GM21723 (cell line): Measurements from ENCODE around the gene AP1G2.

Experiments used
- ATAC-seq: cut with Tn5 transposase; IDR thresholded peaks from one replicate; pipeline ENCODE4 v1.9.1; 2021; ENCODE audit warnings: mild to moderate bottlenecking, moderate library complexity; ENCODE audit not compliant: unreplicated experiment

Gene AP1G2

GRCh38 chr14:23558346-23559009, 9.1 kb downstream of the AP1G2 start:
- no peak for ATAC-seq

GRCh38 chr14:23557946-23558345, 9.6 kb downstream of the AP1G2 start:
- ATAC-seq, result no peak

GRCh38 chr14:23557521-23557920, 10.1 kb downstream of the AP1G2 start:
- ATAC-seq, result no peak

GRCh38 chr14:23556700-23557440, 10.7 kb downstream of the AP1G2 start:
- no peak for ATAC-seq

GRCh38 chr14:23555882-23556699, 11.5 kb downstream of the AP1G2 start, which contains the start of gene THTPA:
THTPA (plus strand) TSS chr14:23556271; CDS start chr14:23556758, 487 bp downstream.
- ATAC-seq, result peak; percentile 91

- no peak for ATAC-seq
These were observed 12.1 kb downstream of the AP1G2 start for GRCh38 chr14:23555533-23555881.

GRCh38 chr14:23551266-23552028, 16.1 kb downstream of the AP1G2 start, which contains the start of gene ZFHX2:
ZFHX2 (minus strand) TSS chr14:23551765; CDS start chr14:23535325, 16,440 bp downstream.
- peak; percentile 53 for ATAC-seq

- no peak for ATAC-seq
These were observed 16.8 kb downstream of the AP1G2 start for GRCh38 chr14:23550812-23551265.

GRCh38 chr14:23550131-23550811, 17.3 kb downstream of the AP1G2 start:
- ATAC-seq, result no peak

- no peak for ATAC-seq
These were observed 19.0 kb downstream of the AP1G2 start for GRCh38 chr14:23548351-23549318.

- no peak for ATAC-seq
These were observed 19.7 kb downstream of the AP1G2 start for GRCh38 chr14:23547924-23548323.

- no peak for ATAC-seq
These were observed 21.0 kb downstream of the AP1G2 start for GRCh38 chr14:23546450-23547035.

- no peak for ATAC-seq
These were observed 21.7 kb downstream of the AP1G2 start for GRCh38 chr14:23545740-23546365.

- ATAC-seq, result no peak
These were observed 22.8 kb downstream of the AP1G2 start for GRCh38 chr14:23544511-23545447.

- no peak for ATAC-seq
These were observed 24.2 kb downstream of the AP1G2 start for GRCh38 chr14:23543403-23543802.

- ATAC-seq, result no peak
These were observed 25.3 kb downstream of the AP1G2 start for GRCh38 chr14:23542261-23542660.

- no peak for ATAC-seq
These were observed 27.5 kb downstream of the AP1G2 start for GRCh38 chr14:23540141-23540469.
